ENCODE measurements around the gene RASGRF2. TPM values are rescaled to one million over a fixed set of nuclear protein-coding genes. Genes with fewer than 3 reads are reported as not detected.

RASGRF2 gene
- total RNA-seq, 1 donor from 2014 or later, result 2.5 TPM

- H3K27ac Mint-ChIP-seq (ENCODE audit: unreplicated experiment), result no peak overlapping the region
- no peaks in the 10 kb centered on the region for H3K9me3 Mint-ChIP-seq (ENCODE audit: unreplicated experiment)
- DNase-seq (ENCODE audit: low spot score), result no peak
- H3K4me1 Mint-ChIP-seq (ENCODE audit: unreplicated experiment), result peaks cover 13% of the 10 kb centered on the region
- TF ChIP-seq, protein P1, sequence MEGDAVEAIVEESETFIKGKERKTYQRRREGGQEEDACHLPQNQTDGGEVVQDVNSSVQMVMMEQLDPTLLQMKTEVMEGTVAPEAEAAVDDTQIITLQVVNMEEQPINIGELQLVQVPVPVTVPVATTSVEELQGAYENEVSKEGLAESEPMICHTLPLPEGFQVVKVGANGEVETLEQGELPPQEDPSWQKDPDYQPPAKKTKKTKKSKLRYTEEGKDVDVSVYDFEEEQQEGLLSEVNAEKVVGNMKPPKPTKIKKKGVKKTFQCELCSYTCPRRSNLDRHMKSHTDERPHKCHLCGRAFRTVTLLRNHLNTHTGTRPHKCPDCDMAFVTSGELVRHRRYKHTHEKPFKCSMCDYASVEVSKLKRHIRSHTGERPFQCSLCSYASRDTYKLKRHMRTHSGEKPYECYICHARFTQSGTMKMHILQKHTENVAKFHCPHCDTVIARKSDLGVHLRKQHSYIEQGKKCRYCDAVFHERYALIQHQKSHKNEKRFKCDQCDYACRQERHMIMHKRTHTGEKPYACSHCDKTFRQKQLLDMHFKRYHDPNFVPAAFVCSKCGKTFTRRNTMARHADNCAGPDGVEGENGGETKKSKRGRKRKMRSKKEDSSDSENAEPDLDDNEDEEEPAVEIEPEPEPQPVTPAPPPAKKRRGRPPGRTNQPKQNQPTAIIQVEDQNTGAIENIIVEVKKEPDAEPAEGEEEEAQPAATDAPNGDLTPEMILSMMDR (IDR thresholded peaks at IDR 0.05; ENCODE audit: unreplicated experiment), result no peak
- H3K4me3 Mint-ChIP-seq (ENCODE audit: unreplicated experiment), result no peak overlapping the region
- peaks cover 3% of the 10 kb centered on the region for H3K27me3 Mint-ChIP-seq (ENCODE audit: unreplicated experiment)
- no peaks in the 10 kb centered on the region for H3K36me3 Mint-ChIP-seq (ENCODE audit: low read depth, unreplicated experiment)
These were observed 275.3 kb downstream of the RASGRF2 start for GRCh38 chr5:81235287-81236072.

- TF ChIP-seq, protein P1 (IDR thresholded peaks at IDR 0.05; ENCODE audit: unreplicated experiment), result no peak
- Mint-ChIP-seq H3K27ac (ENCODE audit: unreplicated experiment) (no peak overlapping the region), H3K4me1 (ENCODE audit: unreplicated experiment) (peaks cover 13% of the 10 kb centered on the region), H3K4me3 (ENCODE audit: unreplicated experiment) (no peak overlapping the region), H3K27me3 (ENCODE audit: unreplicated experiment) (peaks cover 3% of the 10 kb centered on the region), H3K9me3 (ENCODE audit: unreplicated experiment) (no peaks in the 10 kb centered on the region), H3K36me3 (ENCODE audit: low read depth, unreplicated experiment) (no peaks in the 10 kb centered on the region)
- no peak for DNase-seq (ENCODE audit: low spot score)
These were observed 278.3 kb downstream of the RASGRF2 start for GRCh38 chr5:81238460-81238859.

- no peak overlapping the region for H3K4me3 Mint-ChIP-seq (ENCODE audit: unreplicated experiment)
- H3K27me3 Mint-ChIP-seq (ENCODE audit: unreplicated experiment), result no peaks in the 10 kb centered on the region
- H3K4me1 Mint-ChIP-seq (ENCODE audit: unreplicated experiment), result peaks cover 10% of the 10 kb centered on the region
- no peak for DNase-seq (ENCODE audit: low spot score)
- no peaks in the 10 kb centered on the region for H3K36me3 Mint-ChIP-seq (ENCODE audit: low read depth, unreplicated experiment)
- no peaks in the 10 kb centered on the region for H3K9me3 Mint-ChIP-seq (ENCODE audit: unreplicated experiment)
- TF ChIP-seq, protein P1 (IDR thresholded peaks at IDR 0.05; ENCODE audit: unreplicated experiment), result no peak
- H3K27ac Mint-ChIP-seq (ENCODE audit: unreplicated experiment), result no peak overlapping the region
These were observed 279.4 kb downstream of the RASGRF2 start for GRCh38 chr5:81239613-81240012.

- peaks cover 7% of the 10 kb centered on the region for H3K36me3 Mint-ChIP-seq (ENCODE audit: low read depth, unreplicated experiment)
- no peak overlapping the region for H3K4me3 Mint-ChIP-seq (ENCODE audit: unreplicated experiment)
- H3K27me3 Mint-ChIP-seq (ENCODE audit: unreplicated experiment), result peaks cover 2% of the 10 kb centered on the region
- TF ChIP-seq, protein P1 (IDR thresholded peaks at IDR 0.05; ENCODE audit: unreplicated experiment), result no peak
- H3K27ac Mint-ChIP-seq (ENCODE audit: unreplicated experiment), result no peak overlapping the region
- DNase-seq (ENCODE audit: low spot score), result no peak
- peaks cover 19% of the 10 kb centered on the region for H3K4me1 Mint-ChIP-seq (ENCODE audit: unreplicated experiment)
- no peaks in the 10 kb centered on the region for H3K9me3 Mint-ChIP-seq (ENCODE audit: unreplicated experiment)
These were observed 280.8 kb downstream of the RASGRF2 start for GRCh38 chr5:81241001-81241400.

DNA sequence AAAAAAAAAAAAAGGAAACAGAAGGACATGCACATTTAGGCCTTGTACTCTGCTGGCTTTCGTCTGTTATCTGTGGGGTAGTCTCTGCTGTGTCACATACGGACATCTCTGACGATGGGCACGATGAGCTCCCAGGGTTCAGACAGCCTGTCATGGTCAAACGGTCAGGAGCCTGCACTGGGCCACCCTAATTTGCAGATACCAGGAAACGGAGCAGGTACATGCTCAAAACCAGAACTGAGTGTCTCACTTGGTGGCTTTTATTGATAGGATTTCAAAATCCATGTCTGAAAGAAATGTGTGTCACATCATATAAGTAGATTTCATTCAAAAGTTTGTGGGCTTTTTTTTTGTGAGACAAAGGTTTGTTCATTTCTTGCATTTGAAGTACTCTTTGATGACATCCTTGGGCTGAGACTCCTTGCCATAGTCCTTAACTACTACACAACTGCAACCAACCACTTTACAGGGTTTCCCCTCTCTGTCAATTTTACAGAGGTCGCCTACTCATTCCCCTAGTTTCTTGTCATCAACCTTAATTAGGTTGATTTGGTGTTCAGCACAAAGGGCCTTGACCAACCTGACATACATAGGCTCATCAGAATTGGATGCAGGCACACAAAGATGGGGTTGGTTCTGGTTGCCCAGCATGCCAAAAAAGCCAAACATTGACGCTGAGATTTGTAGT, 281.9 kb downstream of the RASGRF2 start:
- H3K36me3 Mint-ChIP-seq (ENCODE audit: low read depth, unreplicated experiment), result peaks cover 12% of the 10 kb centered on the region
- H3K27ac Mint-ChIP-seq (ENCODE audit: unreplicated experiment), result no peak overlapping the region
- H3K4me1 Mint-ChIP-seq (ENCODE audit: unreplicated experiment), result peaks cover 29% of the 10 kb centered on the region
- H3K4me3 Mint-ChIP-seq (ENCODE audit: unreplicated experiment), result no peak overlapping the region
- DNase-seq (ENCODE audit: low spot score), result no peak
- peaks cover 2% of the 10 kb centered on the region for H3K27me3 Mint-ChIP-seq (ENCODE audit: unreplicated experiment)
- no peaks in the 10 kb centered on the region for H3K9me3 Mint-ChIP-seq (ENCODE audit: unreplicated experiment)
- TF ChIP-seq, protein P1 (IDR thresholded peaks at IDR 0.05; ENCODE audit: unreplicated experiment), result no peak
